WTC11 (cell line): ENCODE data around the gene ZBTB7C.

Source experiments
- NFE2L1 ChIP-seq: sonication (generic); formaldehyde crosslinking; IDR thresholded peaks from 2 replicates; pipeline ENCODE4 v1.8.1; 2023; ENCODE audit warnings: missing genetic modification reagents
- NFYB ChIP-seq: sonication (generic); formaldehyde crosslinking; conservative IDR thresholded peaks from 2 replicates; pipeline ENCODE4 v1.8.0; 2022; ENCODE audit warnings: low read depth, missing genetic modification reagents

DNA sequence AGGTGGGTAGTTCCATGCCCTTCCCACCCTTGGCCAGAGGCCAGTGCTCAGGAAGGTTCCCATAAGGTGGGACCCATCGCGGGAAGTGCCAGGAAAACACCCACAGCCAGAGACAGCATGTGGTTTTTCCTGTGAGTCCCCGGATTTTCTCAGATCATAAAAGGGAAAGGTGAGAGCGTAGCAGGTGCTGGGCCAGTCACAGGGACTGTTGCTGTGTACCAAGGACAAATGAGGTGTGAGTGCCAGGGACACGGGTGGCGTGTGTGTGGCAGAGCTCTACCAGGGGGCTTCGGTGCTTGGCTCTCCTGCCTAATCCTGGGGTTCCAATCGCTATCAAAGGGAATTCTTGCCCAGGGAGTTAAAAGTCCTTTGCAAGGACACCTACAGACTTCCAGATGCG, 319.2 kb downstream of the ZBTB7C start:
- TF ChIP-seq NFE2L1 (CRISPR knock-in tag) (no peak), NFYB (CRISPR knock-in tag) (no peak)
